Thyroid gland (tissue), 4 donors: ENCODE results near the gene OASL. TPM values are rescaled to one million over a fixed set of nuclear protein-coding genes. Genes with fewer than 3 reads are reported as not detected.

Experiments
- DNase-seq, 2 donors: peaks; one replicate each; pipeline ENCODE4 v3.0.0-alpha.2; 2019
- H3K27ac ChIP-seq, 3 donors: fragments of 200-600 bp; sonication (generic); 1 replicate in 2 of 3; 2 replicates in 1 of 3; pipeline ENCODE4 v1.5.1; 2016 to 2019; ENCODE audit warnings: mild to moderate bottlenecking in 1 of 3, moderate library complexity in 1 of 3
- H3K27me3 ChIP-seq: fragments of 200-600 bp; sonication (generic); one replicate; pipeline ENCODE4 v1.5.1; 2019
- H3K36me3 ChIP-seq, 2 donors: fragments of 200-600 bp; sonication (generic); one replicate each; pipeline ENCODE4 v1.5.1; 2016 to 2019
- H3K4me1 ChIP-seq, 2 donors: fragments of 200-600 bp; sonication (generic); one replicate each; pipeline ENCODE4 v1.5.1; 2017 to 2019
- H3K4me3 ChIP-seq, 3 donors: fragments of 200-600 bp; sonication (generic); replicated peaks in 1 of 3; 1 replicate in 2 of 3; 2 replicates in 1 of 3; pipeline ENCODE4 v1.5.1; 2016; ENCODE audit warnings: mild to moderate bottlenecking in 1 of 3
- H3K9me3 ChIP-seq: fragments of 200-600 bp; sonication (generic); one replicate; pipeline ENCODE4 v1.5.1; 2017
- CTCF ChIP-seq, 6 experiments: fragments of 200-600 bp in 3 of 6; fragments of 450-650 bp in 3 of 6; sonication (generic) in 3 of 6; IDR thresholded peaks; one replicate each; pipeline ENCODE4 v1.5.1; 2016 to 2019; ENCODE audit warnings: antibody characterized with exemption in 6 of 6, mild to moderate bottlenecking in 2 of 6, inconsistent platforms in 1 of 6, moderate library complexity in 1 of 6
- POLR2A ChIP-seq, 2 donors: fragments of 450-650 bp; IDR thresholded peaks; one replicate each; pipeline ENCODE4 v1.6.1; 2017; ENCODE audit warnings: antibody characterized with exemption in 2 of 2, mild to moderate bottlenecking in 2 of 2, moderate library complexity in 1 of 2
- WGBS, 2 donors: methylation state at CpG; one replicate each; pipeline ENCODE4 v1.1.5; 2017; 5-methylcytosine and 5-hydroxymethylcytosine counted together
- intact Hi-C: fragments of 100-400 bp; cut with DNase I; formaldehyde crosslinking; loops from one replicate; pipeline ENCODE4 v1.15.1; 2023
- total RNA-seq, 4 donors: library from RNA; depleted of rRNA; stranded (reverse); fragments of >200 nt; gene quantifications; one replicate each; pipeline ENCODE4 v1.2.3, GENCODE V29; 2016

The OASL gene
- total RNA-seq, 4 donors from 2014 or later: 0.20 to 1.4 (median 0.49) TPM

GRCh38 chr12:120983759-120984158 is 55.3 kb downstream of the OASL start:
- Histone ChIP-seq H3K36me3 (no peaks in the 10 kb centered on the region), H3K27me3 (no peaks in the 10 kb centered on the region), H3K9me3 (no peaks in the 10 kb centered on the region), H3K4me3 (no peak overlapping the region), H3K27ac (no peak overlapping the region), H3K4me1 (no peaks in the 10 kb centered on the region)
- intact Hi-C loops: no loop called here
- 81 to 82% methylated on average over 4 of the region's 4 CpGs for WGBS, 2 donors
- TF ChIP-seq CTCF (IDR thresholded peaks at IDR 0.05): no peak
- TF ChIP-seq POLR2A (IDR thresholded peaks at IDR 0.05): no peak
- DNase-seq: no peak

- TF ChIP-seq CTCF (IDR thresholded peaks at IDR 0.05) (no peak), POLR2A (IDR thresholded peaks at IDR 0.05) (no peak)
- H3K4me1 ChIP-seq: no peaks in the 10 kb centered on the region
- intact Hi-C loops: no loop called here
- no peak for DNase-seq
- no peaks in the 10 kb centered on the region for H3K36me3 ChIP-seq
- H3K27ac ChIP-seq: no peak overlapping the region
- no peaks in the 10 kb centered on the region for H3K9me3 ChIP-seq
- H3K4me3 ChIP-seq: no peak overlapping the region
- H3K27me3 ChIP-seq: no peaks in the 10 kb centered on the region
- WGBS, 2 donors: 75 to 87% methylated on average over 7 of the region's 7 CpGs
Observed at GRCh38 chr12:120982659-120983058, 56.4 kb downstream of the OASL start.

- DNase-seq: no peak
- no peaks in the 10 kb centered on the region for H3K27me3 ChIP-seq
- intact Hi-C loops: no loop called here
- no peaks in the 10 kb centered on the region for H3K36me3 ChIP-seq
- no peak overlapping the region for H3K4me3 ChIP-seq
- H3K4me1 ChIP-seq: no peaks in the 10 kb centered on the region
- WGBS, 2 donors: 70 to 79% methylated on average over 6 of the region's 6 CpGs
- no peak overlapping the region for H3K27ac ChIP-seq
- H3K9me3 ChIP-seq: no peaks in the 10 kb centered on the region
- TF ChIP-seq CTCF (IDR thresholded peaks at IDR 0.05): no peak
- TF ChIP-seq POLR2A (IDR thresholded peaks at IDR 0.05): no peak
Observed at GRCh38 chr12:120981407-120981941, 57.6 kb downstream of the OASL start.

- H3K27me3 ChIP-seq: no peaks in the 10 kb centered on the region
- intact Hi-C loops: no loop called here
- WGBS, 2 donors: 75 to 77% methylated on average over 13 of the region's 13 CpGs
- no peaks in the 10 kb centered on the region for H3K4me1 ChIP-seq
- TF ChIP-seq POLR2A (IDR thresholded peaks at IDR 0.05) (no peak), CTCF (IDR thresholded peaks at IDR 0.05) (no peak)
- no peak overlapping the region for H3K4me3 ChIP-seq
- no peaks in the 10 kb centered on the region for H3K36me3 ChIP-seq
- H3K9me3 ChIP-seq: no peaks in the 10 kb centered on the region
- no peak for DNase-seq
- H3K27ac ChIP-seq: no peak overlapping the region
Observed at GRCh38 chr12:120980800-120981368, 58.2 kb downstream of the OASL start.

- H3K27me3 ChIP-seq: no peaks in the 10 kb centered on the region
- H3K4me1 ChIP-seq: no peaks in the 10 kb centered on the region
- WGBS, 2 donors: 76 to 81% methylated on average over 8 to 9 of the region's 11 CpGs
- no peak overlapping the region for H3K27ac ChIP-seq
- H3K4me3 ChIP-seq: no peak overlapping the region
- H3K9me3 ChIP-seq: no peaks in the 10 kb centered on the region
- no peak for TF ChIP-seq POLR2A (IDR thresholded peaks at IDR 0.05)
- no peak for TF ChIP-seq CTCF (IDR thresholded peaks at IDR 0.05)
- intact Hi-C loops: no loop called here
- DNase-seq: no peak
- no peaks in the 10 kb centered on the region for H3K36me3 ChIP-seq
Observed at GRCh38 chr12:120979862-120980696, 59.0 kb downstream of the OASL start.
